ENCODE data around the gene MAML2.

Gene MAML2

GRCh38 chr11:96213500-96213899 lies 129.5 kb downstream of the MAML2 start:
- no peaks in the 10 kb centered on the region for H3K9me2 ChIP-seq (replicated peaks; ENCODE audit: insufficient read depth, low read length)
- DNase-seq = no peak

GRCh38 chr11:96211436-96211835 lies 131.6 kb downstream of the MAML2 start:
- no peaks in the 10 kb centered on the region for H3K9me2 ChIP-seq (replicated peaks; ENCODE audit: insufficient read depth, low read length)
- no peak overlapping the region for H2AFZ ChIP-seq (ENCODE audit: low read length)
- H3K9me3 ChIP-seq (replicated peaks; ENCODE audit: insufficient read depth, low read length) = no peaks in the 10 kb centered on the region
- peaks cover 57% of the 10 kb centered on the region for H3F3A ChIP-seq (ENCODE audit: insufficient read depth, low read length)
- peaks cover 53% of the 10 kb centered on the region for H3K79me2 ChIP-seq (ENCODE audit: low read length)
- H3K4me1 ChIP-seq (ENCODE audit: low read length) = peaks cover 81% of the 10 kb centered on the region
- H3K9ac ChIP-seq (ENCODE audit: low read length) = no peak overlapping the region
- no peak overlapping the region for H3K4me3 ChIP-seq (ENCODE audit: low read length)
- H3K4me2 ChIP-seq (ENCODE audit: low read depth, low read length) = 0 out of 2 replicates have a peak overlapping the region, but pooled peaks have one; percentile 59
- H4K20me1 ChIP-seq (ENCODE audit: insufficient read depth, low read length) = no peaks in the 10 kb centered on the region
- TF ChIP-seq EZH2phosphoT487 (IDR thresholded peaks at IDR 0.05; ENCODE audit: low read length) = no peak
- no peak for TF ChIP-seq EZH2 (optimal IDR thresholded peaks at IDR 0.05; ENCODE audit: low read depth, low read length)
- TF ChIP-seq CTCF (IDR thresholded peaks at IDR 0.05; ENCODE audit: low read length) = no peak
- peak overlapping the region; percentile 74; the same call in 1 of the 2 replicates for H3K27ac ChIP-seq (ENCODE audit: low read length)
- DNase-seq = no peak
- H3K27me3 ChIP-seq (replicated peaks; ENCODE audit: insufficient read depth, low read length) = no peaks in the 10 kb centered on the region
- no peaks in the 10 kb centered on the region for H3K36me3 ChIP-seq (replicated peaks; ENCODE audit: insufficient read depth, low read length)

More at GRCh38 chr11:96213500-96213899, 129.5 kb downstream of the MAML2 start:
- Histone ChIP-seq H3K9me3 (replicated peaks; ENCODE audit: insufficient read depth, low read length) (no peaks in the 10 kb centered on the region), H3K27me3 (replicated peaks; ENCODE audit: insufficient read depth, low read length) (no peaks in the 10 kb centered on the region), H2AFZ (ENCODE audit: low read length) (no peak overlapping the region), H4K20me1 (ENCODE audit: insufficient read depth, low read length) (no peaks in the 10 kb centered on the region), H3K4me2 (ENCODE audit: low read depth, low read length) (peak overlapping the region; percentile 59; the same call in 1 of the 2 replicates), H3K4me1 (ENCODE audit: low read length) (peaks cover 76% of the 10 kb centered on the region), H3K36me3 (replicated peaks; ENCODE audit: insufficient read depth, low read length) (no peaks in the 10 kb centered on the region), H3K79me2 (ENCODE audit: low read length) (peaks cover 64% of the 10 kb centered on the region), H3F3A (ENCODE audit: insufficient read depth, low read length) (peaks cover 53% of the 10 kb centered on the region), H3K27ac (ENCODE audit: low read length) (peak overlapping the region; percentile 74), H3K4me3 (ENCODE audit: low read length) (no peak overlapping the region), H3K9ac (ENCODE audit: low read length) (no peak overlapping the region; the same call in 1 of the 2 replicates)
- TF ChIP-seq EZH2 (optimal IDR thresholded peaks at IDR 0.05; ENCODE audit: low read depth, low read length) = no peak
- no peak for TF ChIP-seq EZH2phosphoT487 (IDR thresholded peaks at IDR 0.05; ENCODE audit: low read length)
- TF ChIP-seq CTCF (IDR thresholded peaks at IDR 0.05; ENCODE audit: low read length) = no peak

- Histone ChIP-seq H3K79me2 (ENCODE audit: low read length) (peaks cover 65% of the 10 kb centered on the region), H3K9ac (ENCODE audit: low read length) (0 out of 2 replicates have a peak overlapping the region, but pooled peaks have one; percentile 5), H3K27me3 (replicated peaks; ENCODE audit: insufficient read depth, low read length) (no peaks in the 10 kb centered on the region), H3K36me3 (replicated peaks; ENCODE audit: insufficient read depth, low read length) (no peaks in the 10 kb centered on the region), H3K4me1 (ENCODE audit: low read length) (peaks cover 61% of the 10 kb centered on the region), H3K4me3 (ENCODE audit: low read length) (peak overlapping the region; percentile 20; the same call in 1 of the 2 replicates), H3K4me2 (ENCODE audit: low read depth, low read length) (peak overlapping the region; percentile 54), H3K9me3 (replicated peaks; ENCODE audit: insufficient read depth, low read length) (no peaks in the 10 kb centered on the region), H4K20me1 (ENCODE audit: insufficient read depth, low read length) (no peaks in the 10 kb centered on the region), H3K9me2 (replicated peaks; ENCODE audit: insufficient read depth, low read length) (no peaks in the 10 kb centered on the region), H2AFZ (ENCODE audit: low read length) (no peak overlapping the region), H3K27ac (ENCODE audit: low read length) (peak overlapping the region; percentile 49; the same call in 1 of the 2 replicates), H3F3A (ENCODE audit: insufficient read depth, low read length) (peaks cover 23% of the 10 kb centered on the region)
- peak; percentile 63 for DNase-seq
- no peak for TF ChIP-seq EZH2phosphoT487 (IDR thresholded peaks at IDR 0.05; ENCODE audit: low read length)
- no peak for TF ChIP-seq EZH2 (optimal IDR thresholded peaks at IDR 0.05; ENCODE audit: low read depth, low read length)
- no peak for TF ChIP-seq CTCF (IDR thresholded peaks at IDR 0.05; ENCODE audit: low read length)
Observed at GRCh38 chr11:96207459-96208449, 135.2 kb downstream of the MAML2 start.

Data from MM.1S (cell line).